Thyroid gland (tissue), 4 donors: ENCODE measurements around the gene NCAPD3.

ENCODE experiments used
- POLR2A ChIP-seq, 2 donors: fragments of 450-650 bp; IDR thresholded peaks; one replicate each; pipeline ENCODE4 v1.6.1; 2017; ENCODE audit warnings: antibody characterized with exemption in 2 of 2, mild to moderate bottlenecking in 2 of 2, moderate library complexity in 1 of 2
- TF ChIP-seq, protein P1 (sequence below), 6 experiments: fragments of 200-600 bp in 3 of 6; fragments of 450-650 bp in 3 of 6; sonication (generic) in 3 of 6; IDR thresholded peaks; one replicate each; pipeline ENCODE4 v1.5.1; 2016 to 2019; ENCODE audit warnings: antibody characterized with exemption in 6 of 6, mild to moderate bottlenecking in 2 of 6, inconsistent platforms in 1 of 6, moderate library complexity in 1 of 6

DNA sequence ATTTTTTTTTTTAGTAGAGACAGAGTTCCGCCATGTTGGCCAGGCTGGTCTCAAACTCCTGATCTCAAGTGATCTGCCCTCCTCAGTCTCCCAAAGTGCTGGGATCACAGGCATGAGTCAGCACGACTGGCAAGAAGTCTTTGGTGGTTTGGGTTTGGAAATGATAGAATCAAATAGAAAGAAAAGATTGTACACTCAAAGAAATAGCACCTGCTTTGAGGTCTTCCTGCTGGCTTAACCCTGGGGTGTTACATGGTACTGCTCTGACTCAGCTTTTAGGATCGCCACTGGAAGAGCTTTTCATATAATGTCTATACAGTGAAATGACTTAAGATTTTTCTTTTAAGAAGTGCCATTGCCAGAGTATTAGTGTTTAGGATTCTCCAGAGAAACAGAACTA is 104.7 kb downstream of the NCAPD3 start:
- TF ChIP-seq, protein P1, sequence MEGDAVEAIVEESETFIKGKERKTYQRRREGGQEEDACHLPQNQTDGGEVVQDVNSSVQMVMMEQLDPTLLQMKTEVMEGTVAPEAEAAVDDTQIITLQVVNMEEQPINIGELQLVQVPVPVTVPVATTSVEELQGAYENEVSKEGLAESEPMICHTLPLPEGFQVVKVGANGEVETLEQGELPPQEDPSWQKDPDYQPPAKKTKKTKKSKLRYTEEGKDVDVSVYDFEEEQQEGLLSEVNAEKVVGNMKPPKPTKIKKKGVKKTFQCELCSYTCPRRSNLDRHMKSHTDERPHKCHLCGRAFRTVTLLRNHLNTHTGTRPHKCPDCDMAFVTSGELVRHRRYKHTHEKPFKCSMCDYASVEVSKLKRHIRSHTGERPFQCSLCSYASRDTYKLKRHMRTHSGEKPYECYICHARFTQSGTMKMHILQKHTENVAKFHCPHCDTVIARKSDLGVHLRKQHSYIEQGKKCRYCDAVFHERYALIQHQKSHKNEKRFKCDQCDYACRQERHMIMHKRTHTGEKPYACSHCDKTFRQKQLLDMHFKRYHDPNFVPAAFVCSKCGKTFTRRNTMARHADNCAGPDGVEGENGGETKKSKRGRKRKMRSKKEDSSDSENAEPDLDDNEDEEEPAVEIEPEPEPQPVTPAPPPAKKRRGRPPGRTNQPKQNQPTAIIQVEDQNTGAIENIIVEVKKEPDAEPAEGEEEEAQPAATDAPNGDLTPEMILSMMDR (IDR thresholded peaks at IDR 0.05): no peak
- TF ChIP-seq POLR2A (IDR thresholded peaks at IDR 0.05): no peak
